AG09309 (cell line): ENCODE data around the gene PRR5L.

ENCODE experiments used
- DNase-seq: peaks from one replicate; pipeline ENCODE4 v3.0.0-alpha.2; 2010; ENCODE audit warnings: low read depth
- H3K4me3 ChIP-seq: 2 replicates; pipeline ENCODE4 v1.5.1; 2011; ENCODE audit warnings: mild to moderate bottlenecking, low read depth, low read length, moderate library complexity; ENCODE audit not compliant: control insufficient read depth
- TF ChIP-seq, protein P1 (sequence below): IDR thresholded peaks from 2 replicates; pipeline ENCODE4 v1.5.1; 2011; ENCODE audit warnings: mild to moderate bottlenecking, low read depth, low read length, inconsistent platforms; ENCODE audit not compliant: insufficient read depth, control insufficient read depth; ENCODE audit errors: missing control alignments

Gene PRR5L

DNA sequence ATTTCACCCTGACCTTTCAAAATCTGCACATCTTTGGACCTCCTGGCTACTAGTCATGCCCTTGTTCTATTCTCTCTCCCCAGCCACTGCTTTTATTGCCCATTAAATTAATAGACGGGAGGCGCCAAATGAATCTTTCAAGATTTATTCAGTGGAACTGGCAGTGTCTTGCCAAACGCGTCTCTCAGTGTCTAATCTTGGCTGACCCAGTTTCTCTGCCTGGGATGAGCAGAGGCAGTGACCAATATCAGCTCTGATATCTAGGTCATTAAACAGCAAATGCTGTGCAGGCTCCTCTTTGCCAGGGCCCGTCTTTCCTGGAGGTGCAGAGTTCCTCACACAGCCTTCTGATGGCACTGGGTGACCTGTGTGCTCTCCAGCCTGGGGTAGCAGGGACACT, 140.0 kb downstream of the PRR5L start:
- H3K4me3 ChIP-seq = no peak overlapping the region
- TF ChIP-seq, protein P1, sequence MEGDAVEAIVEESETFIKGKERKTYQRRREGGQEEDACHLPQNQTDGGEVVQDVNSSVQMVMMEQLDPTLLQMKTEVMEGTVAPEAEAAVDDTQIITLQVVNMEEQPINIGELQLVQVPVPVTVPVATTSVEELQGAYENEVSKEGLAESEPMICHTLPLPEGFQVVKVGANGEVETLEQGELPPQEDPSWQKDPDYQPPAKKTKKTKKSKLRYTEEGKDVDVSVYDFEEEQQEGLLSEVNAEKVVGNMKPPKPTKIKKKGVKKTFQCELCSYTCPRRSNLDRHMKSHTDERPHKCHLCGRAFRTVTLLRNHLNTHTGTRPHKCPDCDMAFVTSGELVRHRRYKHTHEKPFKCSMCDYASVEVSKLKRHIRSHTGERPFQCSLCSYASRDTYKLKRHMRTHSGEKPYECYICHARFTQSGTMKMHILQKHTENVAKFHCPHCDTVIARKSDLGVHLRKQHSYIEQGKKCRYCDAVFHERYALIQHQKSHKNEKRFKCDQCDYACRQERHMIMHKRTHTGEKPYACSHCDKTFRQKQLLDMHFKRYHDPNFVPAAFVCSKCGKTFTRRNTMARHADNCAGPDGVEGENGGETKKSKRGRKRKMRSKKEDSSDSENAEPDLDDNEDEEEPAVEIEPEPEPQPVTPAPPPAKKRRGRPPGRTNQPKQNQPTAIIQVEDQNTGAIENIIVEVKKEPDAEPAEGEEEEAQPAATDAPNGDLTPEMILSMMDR = no peak
- no peak for DNase-seq

DNA sequence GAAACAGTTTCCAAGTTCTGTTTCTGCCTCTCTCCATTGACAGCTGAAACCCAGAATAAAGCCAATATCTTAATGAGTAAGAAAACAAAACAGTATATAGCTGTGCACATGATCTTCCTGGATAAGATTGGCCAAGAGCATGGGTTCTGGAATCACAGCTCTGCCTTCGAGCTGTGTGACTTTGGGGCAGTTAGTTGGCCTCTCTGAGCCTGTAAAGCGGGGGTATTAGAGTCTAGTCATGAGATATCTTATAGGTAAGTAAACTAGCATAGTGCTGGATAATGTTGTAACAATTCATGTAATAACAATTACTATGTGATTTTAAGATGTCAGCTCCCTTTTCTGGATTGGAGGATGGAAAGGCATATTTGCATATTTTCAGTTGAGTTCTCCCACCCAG, 140.5 kb downstream of the PRR5L start:
- DNase-seq = no peak
- no peak overlapping the region for H3K4me3 ChIP-seq
- TF ChIP-seq, protein P1 = no peak

DNA sequence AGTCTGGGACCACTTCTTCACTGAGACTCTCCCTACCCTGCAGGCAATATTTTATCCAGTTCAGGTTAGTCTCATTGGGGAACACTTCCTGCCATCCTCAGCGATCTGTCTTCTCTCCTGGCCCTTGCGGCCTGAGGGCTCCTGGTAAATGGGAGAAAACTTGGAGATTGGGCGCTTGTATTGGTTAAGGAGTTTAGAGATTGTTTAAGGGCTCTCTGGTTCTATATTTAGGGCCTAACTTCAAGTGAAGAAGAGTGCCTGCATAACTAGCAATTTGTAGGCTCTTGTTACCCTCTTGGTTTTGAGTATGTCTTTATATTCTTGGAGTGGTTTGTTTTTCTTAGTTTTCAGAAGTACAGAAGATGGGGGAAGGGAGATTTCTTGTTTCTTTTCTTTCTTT, 141.3 kb downstream of the PRR5L start:
- no peak for DNase-seq
- no peak overlapping the region for H3K4me3 ChIP-seq
- TF ChIP-seq, protein P1 = no peak

DNA sequence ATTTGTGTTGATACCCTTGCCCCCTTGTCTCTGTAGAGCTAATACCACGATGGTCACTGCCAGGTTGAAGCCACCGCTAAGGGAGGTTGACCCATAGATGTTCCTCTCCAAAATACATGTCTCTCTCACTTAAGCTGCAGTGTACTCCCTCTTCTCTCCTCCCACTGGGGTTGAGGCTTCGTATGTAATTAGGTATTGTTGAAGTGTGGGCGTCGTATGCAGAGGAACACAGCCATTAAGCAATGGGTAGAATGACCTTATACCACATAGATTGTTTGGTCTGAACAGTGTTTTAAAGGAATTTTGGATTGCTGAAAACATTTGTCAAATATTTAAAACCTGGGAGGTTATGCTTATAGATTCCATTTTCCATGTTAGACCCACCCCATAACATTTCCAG, 142.0 kb downstream of the PRR5L start:
- TF ChIP-seq, protein P1 = no peak
- no peak for DNase-seq
- no peak overlapping the region for H3K4me3 ChIP-seq

DNA sequence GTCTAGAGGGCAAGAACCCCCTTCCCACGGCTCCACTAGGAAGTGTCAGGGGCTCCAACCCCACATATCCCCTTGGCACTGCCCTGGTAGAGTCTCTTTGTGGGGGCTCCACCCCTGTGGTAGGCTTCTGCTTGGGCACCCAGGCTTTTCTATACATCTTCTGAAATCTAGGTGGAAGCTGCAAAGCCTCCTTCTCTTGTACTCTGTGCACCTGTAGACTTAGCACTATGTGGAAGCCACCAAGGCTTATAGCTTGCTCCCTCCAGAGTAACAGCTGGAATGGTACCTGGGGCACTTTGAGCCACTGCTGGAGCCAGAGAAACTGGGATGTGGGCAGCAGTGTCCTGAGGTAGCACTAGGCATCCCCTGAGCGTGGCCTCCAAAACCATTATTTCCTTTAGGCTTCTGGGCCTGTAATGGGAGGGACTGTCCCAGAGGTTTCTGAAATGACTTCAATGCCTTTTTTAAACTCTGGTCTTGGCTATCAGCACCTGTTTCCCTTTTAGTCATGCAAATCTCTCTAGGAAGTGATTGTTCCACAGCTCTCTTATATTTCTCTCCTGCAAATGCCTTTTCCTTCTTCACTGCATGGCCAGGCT, 145.6 kb downstream of the PRR5L start:
- TF ChIP-seq, protein P1 = no peak
- H3K4me3 ChIP-seq = no peak overlapping the region
- no peak for DNase-seq

DNA sequence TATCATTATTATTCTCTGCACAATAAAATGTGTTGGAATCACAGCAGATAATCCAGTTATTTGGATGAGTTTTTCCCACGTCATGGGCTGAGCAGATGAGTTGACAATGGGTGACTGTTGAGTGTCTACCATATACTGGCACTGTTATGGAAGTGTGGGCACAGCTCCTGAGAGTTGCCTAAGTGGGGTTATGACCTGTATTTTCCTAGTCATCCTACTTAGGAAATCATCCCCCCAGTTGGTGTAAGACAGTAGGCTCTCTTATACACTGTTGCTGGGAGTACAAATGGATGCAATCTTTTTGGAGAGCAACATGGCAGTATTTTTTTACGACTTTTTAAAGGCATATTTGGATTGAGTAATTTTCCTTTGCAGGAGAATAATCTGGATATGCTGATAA, 147.6 kb downstream of the PRR5L start:
- TF ChIP-seq, protein P1 = no peak
- H3K4me3 ChIP-seq = no peak overlapping the region
- DNase-seq = no peak

DNA sequence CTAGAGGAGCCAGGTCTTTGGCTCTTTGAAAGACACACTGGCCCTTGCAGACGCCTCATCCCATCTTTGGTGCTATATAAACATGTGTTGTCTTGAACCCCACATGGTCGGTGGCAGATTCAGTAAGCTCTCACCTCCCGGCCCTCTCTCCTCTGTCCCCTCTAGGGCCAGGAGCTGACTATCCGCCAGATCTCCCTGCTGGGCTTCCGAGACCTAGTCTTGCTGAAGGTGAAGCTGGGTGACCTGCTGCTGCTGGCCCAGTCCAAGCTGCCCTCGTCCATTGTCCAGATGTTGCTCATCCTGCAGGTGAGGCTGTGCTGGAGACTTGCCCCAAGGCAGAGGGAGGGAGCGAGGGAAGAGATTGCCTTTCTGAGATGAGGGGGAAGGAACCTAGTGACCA, 150.0 kb downstream of the PRR5L start:
- H3K4me3 ChIP-seq = no peak overlapping the region
- no peak for DNase-seq
- TF ChIP-seq, protein P1 = no peak
